ENCODE measurements around the gene SPP2.

The SPP2 gene

DNA sequence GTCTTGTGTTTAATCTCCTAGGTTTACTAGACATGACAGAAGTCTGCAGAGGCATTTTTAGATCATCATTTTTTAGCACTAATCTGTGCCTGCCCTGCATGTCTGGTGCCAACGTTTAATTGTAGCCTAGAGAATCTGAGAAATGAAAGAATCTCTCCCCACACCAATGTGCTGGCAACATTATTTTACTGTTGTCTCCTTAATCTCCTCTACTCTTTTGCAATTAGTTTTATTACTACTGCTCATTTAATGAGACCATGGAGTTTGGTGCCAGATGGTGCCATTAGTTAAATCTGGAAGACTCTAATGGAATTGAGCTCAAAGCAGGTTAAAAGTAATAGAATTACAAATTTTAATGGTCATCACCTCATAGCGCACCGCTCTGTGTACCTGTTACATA, 4.0 kb upstream of the SPP2 start:
- Histone ChIP-seq H3K36me3 (ENCODE audit: control insufficient read depth, insufficient read depth, low read length) (no peaks in the 10 kb centered on the region), H3K9me3 (ENCODE audit: control insufficient read depth, insufficient read depth, low read length) (no peaks in the 10 kb centered on the region)

DNA sequence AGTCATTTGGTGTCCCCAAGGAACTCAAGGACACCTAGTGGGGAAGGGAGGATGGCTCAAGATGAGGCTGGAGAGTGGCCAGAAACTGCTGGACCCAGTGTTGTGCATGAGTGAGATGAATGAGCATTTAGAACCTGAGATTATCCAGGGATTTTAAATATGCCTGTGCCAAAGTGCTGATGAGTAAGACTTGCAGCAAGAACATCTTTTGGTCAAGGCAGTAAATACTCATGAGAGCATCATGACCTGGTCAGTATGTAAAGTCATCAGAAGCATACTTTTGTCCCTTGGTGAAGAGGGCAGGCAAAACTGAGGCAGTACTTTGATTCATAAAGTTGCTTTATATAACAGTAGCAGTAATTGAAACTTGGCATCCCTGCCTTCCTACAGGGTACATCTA, 3.1 kb upstream of the SPP2 start:
- H3K9ac ChIP-seq (ENCODE audit: low read depth, low read length), result no peak overlapping the region
- H3K4me1 ChIP-seq (ENCODE audit: control insufficient read depth, insufficient read depth, low read length), result no peaks in the 10 kb centered on the region
- H3K36me3 ChIP-seq (ENCODE audit: control insufficient read depth, insufficient read depth, low read length), result no peaks in the 10 kb centered on the region
- no peak overlapping the region for H3K4me3 ChIP-seq (ENCODE audit: low read depth, low read length)
- H3K27me3 ChIP-seq (ENCODE audit: control insufficient read depth, insufficient read depth, low read length), result no peaks in the 10 kb centered on the region
- H3K9me3 ChIP-seq (ENCODE audit: control insufficient read depth, insufficient read depth, low read length), result no peaks in the 10 kb centered on the region

More for the DNA sequence above, 4.0 kb upstream of the SPP2 start:
- no peaks in the 10 kb centered on the region for H3K27me3 ChIP-seq (ENCODE audit: control insufficient read depth, insufficient read depth, low read length)
- H3K9ac ChIP-seq (ENCODE audit: low read depth, low read length), result no peak overlapping the region
- H3K4me3 ChIP-seq (ENCODE audit: low read depth, low read length), result no peak overlapping the region
- no peaks in the 10 kb centered on the region for H3K4me1 ChIP-seq (ENCODE audit: control insufficient read depth, insufficient read depth, low read length)

DNA sequence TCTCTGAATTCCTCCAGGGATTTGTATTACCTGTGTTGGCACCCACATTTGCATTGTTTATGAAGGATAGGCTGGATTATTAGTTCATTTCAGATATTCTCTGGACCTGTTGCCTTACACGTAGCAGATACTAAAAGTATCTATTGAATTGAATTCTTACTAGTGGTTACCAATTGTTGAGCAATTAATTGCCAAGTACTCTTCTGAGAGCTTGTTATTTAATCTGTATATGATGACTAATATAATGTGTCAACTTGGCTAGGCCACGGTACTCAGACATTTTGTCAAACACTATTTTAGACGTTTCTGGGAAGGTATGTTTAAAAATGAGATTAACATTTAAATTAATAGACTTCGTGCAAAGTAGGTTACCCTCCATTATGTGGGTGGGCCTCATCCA, 2.5 kb upstream of the SPP2 start:
- no peak overlapping the region for H3K9ac ChIP-seq (ENCODE audit: low read depth, low read length)
- no peak overlapping the region for H3K4me3 ChIP-seq (ENCODE audit: low read depth, low read length)
- no peaks in the 10 kb centered on the region for H3K9me3 ChIP-seq (ENCODE audit: control insufficient read depth, insufficient read depth, low read length)
- no peaks in the 10 kb centered on the region for H3K27me3 ChIP-seq (ENCODE audit: control insufficient read depth, insufficient read depth, low read length)
- no peaks in the 10 kb centered on the region for H3K4me1 ChIP-seq (ENCODE audit: control insufficient read depth, insufficient read depth, low read length)
- no peaks in the 10 kb centered on the region for H3K36me3 ChIP-seq (ENCODE audit: control insufficient read depth, insufficient read depth, low read length)

DNA sequence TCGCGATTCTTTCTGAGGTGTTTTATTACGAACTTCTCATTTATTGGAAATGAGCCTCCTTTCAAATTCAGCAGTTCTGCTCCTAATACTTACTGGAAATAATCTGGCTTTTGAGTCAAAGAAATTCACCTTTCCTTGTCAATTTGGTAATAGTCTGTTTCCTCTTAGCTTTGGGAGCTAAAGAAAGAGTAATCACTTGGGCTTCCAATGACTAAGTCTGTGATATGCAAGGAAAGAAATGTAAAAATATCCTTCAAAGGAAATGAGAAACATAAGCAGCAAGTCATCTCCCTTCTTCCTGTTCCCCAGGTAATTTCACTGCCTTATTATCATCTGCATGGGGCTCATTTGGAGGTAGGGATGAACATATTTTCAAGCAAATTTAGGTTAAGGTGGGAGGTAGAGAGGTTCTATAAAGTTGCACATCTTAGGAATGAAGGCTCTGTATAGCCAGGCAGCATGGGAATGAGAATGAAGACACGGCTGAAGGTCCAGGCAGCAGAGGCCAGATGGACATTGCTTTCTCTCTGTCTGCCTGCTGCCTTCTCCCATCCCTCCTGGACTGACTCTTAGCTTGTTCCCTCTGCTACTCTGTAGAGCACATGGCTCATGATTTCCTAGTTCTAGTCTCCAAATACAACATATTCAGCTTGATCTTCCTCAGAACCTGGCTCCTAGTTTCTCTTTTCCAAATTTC, 1.0 kb downstream of the SPP2 start:
- Histone ChIP-seq H3K4me3 (ENCODE audit: low read depth, low read length) (no peak overlapping the region), H3K27me3 (ENCODE audit: control insufficient read depth, insufficient read depth, low read length) (no peaks in the 10 kb centered on the region), H3K4me1 (ENCODE audit: control insufficient read depth, insufficient read depth, low read length) (no peaks in the 10 kb centered on the region), H3K9me3 (ENCODE audit: control insufficient read depth, insufficient read depth, low read length) (no peaks in the 10 kb centered on the region), H3K9ac (ENCODE audit: low read depth, low read length) (no peak overlapping the region), H3K36me3 (ENCODE audit: control insufficient read depth, insufficient read depth, low read length) (no peaks in the 10 kb centered on the region)

DNA sequence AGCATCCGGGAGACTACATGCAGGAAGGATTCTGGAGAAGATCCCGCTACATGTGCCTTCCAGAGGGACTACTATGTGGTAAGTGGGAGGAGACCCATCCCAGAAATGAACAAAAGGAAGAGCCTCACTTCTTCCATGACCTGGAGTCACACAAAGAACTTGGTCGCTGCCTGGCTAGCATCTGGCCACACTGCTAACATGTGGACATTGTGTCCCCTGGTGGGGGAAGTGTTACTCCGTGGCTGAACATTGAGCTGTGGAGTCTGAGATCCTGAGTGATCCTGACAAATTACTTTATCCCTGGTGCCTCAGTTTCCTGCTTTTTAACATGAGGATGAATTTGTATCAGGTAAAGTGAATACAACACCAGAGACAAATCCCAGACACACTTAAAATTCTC, 8.4 kb downstream of the SPP2 start:
- Histone ChIP-seq H3K4me3 (ENCODE audit: low read depth, low read length) (no peak overlapping the region), H3K36me3 (ENCODE audit: control insufficient read depth, insufficient read depth, low read length) (no peaks in the 10 kb centered on the region), H3K4me1 (ENCODE audit: control insufficient read depth, insufficient read depth, low read length) (no peaks in the 10 kb centered on the region), H3K27me3 (ENCODE audit: control insufficient read depth, insufficient read depth, low read length) (no peaks in the 10 kb centered on the region), H3K9me3 (ENCODE audit: control insufficient read depth, insufficient read depth, low read length) (no peaks in the 10 kb centered on the region), H3K9ac (ENCODE audit: low read depth, low read length) (no peak overlapping the region)

DNA sequence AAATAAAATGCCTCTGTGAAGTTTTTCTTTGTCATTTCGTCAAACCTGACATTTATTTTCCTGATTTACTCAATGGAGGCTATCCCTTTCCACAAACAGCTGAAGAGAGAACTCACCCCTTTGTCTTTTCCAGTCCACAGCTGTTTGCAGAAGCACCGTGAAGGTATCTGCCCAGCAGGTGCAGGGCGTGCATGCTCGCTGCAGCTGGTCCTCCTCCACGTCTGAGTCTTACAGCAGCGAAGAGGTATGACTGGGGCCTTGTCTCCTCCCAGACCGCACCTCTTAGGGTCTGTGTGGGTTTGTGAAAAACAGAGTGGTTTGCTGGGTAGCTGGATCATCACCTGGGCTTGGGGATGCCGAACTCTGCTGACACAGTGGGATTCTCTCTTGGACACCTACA, 9.7 kb downstream of the SPP2 start:
- no peaks in the 10 kb centered on the region for H3K4me1 ChIP-seq (ENCODE audit: control insufficient read depth, insufficient read depth, low read length)
- H3K9me3 ChIP-seq (ENCODE audit: control insufficient read depth, insufficient read depth, low read length), result no peaks in the 10 kb centered on the region
- H3K9ac ChIP-seq (ENCODE audit: low read depth, low read length), result no peak overlapping the region
- no peaks in the 10 kb centered on the region for H3K36me3 ChIP-seq (ENCODE audit: control insufficient read depth, insufficient read depth, low read length)
- H3K4me3 ChIP-seq (ENCODE audit: low read depth, low read length), result no peak overlapping the region
- H3K27me3 ChIP-seq (ENCODE audit: control insufficient read depth, insufficient read depth, low read length), result no peaks in the 10 kb centered on the region

DNA sequence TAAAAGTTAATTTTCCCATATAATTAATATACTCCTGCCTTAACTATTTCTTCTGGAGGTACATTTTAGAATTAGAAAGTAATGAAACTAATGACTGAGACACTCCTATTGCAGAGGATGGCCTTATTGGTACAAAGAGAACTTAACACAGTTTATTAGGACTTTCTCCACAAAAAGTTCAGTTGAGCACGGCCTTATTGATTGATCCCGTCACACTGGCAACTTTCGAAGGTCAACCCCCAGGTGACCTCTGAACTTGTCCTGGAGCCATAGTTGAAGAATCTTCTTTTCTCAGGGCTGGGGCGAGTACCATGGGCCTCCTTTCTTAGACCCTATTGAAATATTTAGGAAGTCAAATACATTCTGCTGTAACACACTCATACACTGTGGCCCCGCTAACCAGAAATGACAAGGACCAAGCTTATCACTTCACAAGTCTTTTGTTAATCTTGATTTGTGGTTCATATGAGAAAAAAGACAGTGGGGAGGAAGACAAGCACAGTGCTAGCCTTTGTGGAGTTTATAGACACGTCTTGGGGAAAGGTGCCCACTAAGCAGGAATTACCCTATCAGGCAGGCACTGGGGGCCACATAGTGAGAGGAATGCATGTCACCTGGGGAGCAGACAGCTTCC, 11.2 kb downstream of the SPP2 start:
- no peaks in the 10 kb centered on the region for H3K9me3 ChIP-seq (ENCODE audit: control insufficient read depth, insufficient read depth, low read length)
- no peak overlapping the region for H3K9ac ChIP-seq (ENCODE audit: low read depth, low read length)
- no peak overlapping the region for H3K4me3 ChIP-seq (ENCODE audit: low read depth, low read length)
- H3K27me3 ChIP-seq (ENCODE audit: control insufficient read depth, insufficient read depth, low read length), result no peaks in the 10 kb centered on the region
- H3K4me1 ChIP-seq (ENCODE audit: control insufficient read depth, insufficient read depth, low read length), result no peaks in the 10 kb centered on the region
- H3K36me3 ChIP-seq (ENCODE audit: control insufficient read depth, insufficient read depth, low read length), result no peaks in the 10 kb centered on the region

DNA sequence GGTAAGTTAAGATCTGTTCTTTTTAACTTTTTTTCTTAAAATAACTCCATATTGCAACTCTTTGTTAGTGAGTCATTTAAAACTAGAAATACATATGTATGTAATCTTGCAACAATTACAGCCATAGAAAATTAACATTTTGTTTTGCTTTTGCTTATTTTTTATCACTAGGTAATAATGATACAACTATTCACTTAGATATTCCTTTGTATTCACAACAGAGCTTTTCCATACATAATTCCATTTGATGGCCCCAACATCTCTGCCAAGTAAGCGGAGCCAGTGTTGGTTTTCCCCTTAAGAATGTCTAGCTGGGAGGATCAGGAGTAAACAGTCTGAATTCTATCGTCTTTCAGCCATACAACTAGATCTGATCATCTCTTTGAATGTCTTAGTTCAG, 16.1 kb downstream of the SPP2 start:
- Histone ChIP-seq H3K4me1 (ENCODE audit: control insufficient read depth, insufficient read depth, low read length) (no peaks in the 10 kb centered on the region), H3K9me3 (ENCODE audit: control insufficient read depth, insufficient read depth, low read length) (no peaks in the 10 kb centered on the region), H3K36me3 (ENCODE audit: control insufficient read depth, insufficient read depth, low read length) (no peaks in the 10 kb centered on the region), H3K27me3 (ENCODE audit: control insufficient read depth, insufficient read depth, low read length) (no peaks in the 10 kb centered on the region), H3K4me3 (ENCODE audit: low read depth, low read length) (no peak overlapping the region), H3K9ac (ENCODE audit: low read depth, low read length) (no peak overlapping the region)

DNA sequence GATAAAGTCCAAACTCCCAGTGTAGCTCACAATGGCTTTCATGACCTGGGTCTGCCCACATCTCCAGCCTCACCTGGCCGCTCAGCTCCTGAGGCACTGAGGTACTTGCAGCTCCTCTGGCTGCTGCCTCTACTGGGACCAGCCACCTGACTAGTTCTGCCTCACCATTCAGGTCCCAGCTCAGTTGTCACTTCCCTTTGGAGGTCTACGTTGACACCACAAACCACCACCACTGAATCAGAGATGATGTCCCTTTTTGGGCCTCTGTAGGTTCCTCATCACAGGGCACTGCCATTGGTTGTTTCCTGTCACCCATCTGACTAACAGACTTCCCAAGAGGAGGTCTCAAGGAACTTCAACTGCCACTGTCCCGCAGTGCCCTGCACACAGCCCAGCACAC, 21.2 kb downstream of the SPP2 start:
- Histone ChIP-seq H3K9ac (ENCODE audit: low read depth, low read length) (no peak overlapping the region), H3K27me3 (ENCODE audit: control insufficient read depth, insufficient read depth, low read length) (no peaks in the 10 kb centered on the region), H3K9me3 (ENCODE audit: control insufficient read depth, insufficient read depth, low read length) (no peaks in the 10 kb centered on the region), H3K4me3 (ENCODE audit: low read depth, low read length) (no peak overlapping the region), H3K4me1 (ENCODE audit: control insufficient read depth, insufficient read depth, low read length) (no peaks in the 10 kb centered on the region), H3K36me3 (ENCODE audit: control insufficient read depth, insufficient read depth, low read length) (no peaks in the 10 kb centered on the region)

DNA sequence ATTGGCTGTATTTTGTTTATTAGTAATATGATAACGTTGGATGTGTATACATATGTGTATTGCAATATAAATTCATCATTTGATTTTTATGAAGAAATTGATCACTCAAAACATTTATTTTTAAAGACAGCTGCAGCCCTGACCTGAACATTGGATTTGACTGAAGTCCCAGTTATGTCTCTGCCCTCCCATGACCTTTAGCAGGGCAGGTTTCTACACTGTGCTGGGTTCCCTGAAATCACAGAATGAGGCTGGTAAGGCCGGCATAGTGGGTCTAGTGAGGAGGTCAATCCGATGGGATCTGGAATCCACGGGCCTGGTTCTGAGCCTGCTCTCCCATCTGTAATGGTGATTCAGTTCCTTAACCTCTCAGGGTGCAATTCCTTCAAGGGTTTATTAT, 22.0 kb downstream of the SPP2 start:
- Histone ChIP-seq H3K4me1 (ENCODE audit: control insufficient read depth, insufficient read depth, low read length) (no peaks in the 10 kb centered on the region), H3K27me3 (ENCODE audit: control insufficient read depth, insufficient read depth, low read length) (no peaks in the 10 kb centered on the region), H3K9me3 (ENCODE audit: control insufficient read depth, insufficient read depth, low read length) (no peaks in the 10 kb centered on the region), H3K4me3 (ENCODE audit: low read depth, low read length) (no peak overlapping the region), H3K9ac (ENCODE audit: low read depth, low read length) (no peak overlapping the region), H3K36me3 (ENCODE audit: control insufficient read depth, insufficient read depth, low read length) (no peaks in the 10 kb centered on the region)

DNA sequence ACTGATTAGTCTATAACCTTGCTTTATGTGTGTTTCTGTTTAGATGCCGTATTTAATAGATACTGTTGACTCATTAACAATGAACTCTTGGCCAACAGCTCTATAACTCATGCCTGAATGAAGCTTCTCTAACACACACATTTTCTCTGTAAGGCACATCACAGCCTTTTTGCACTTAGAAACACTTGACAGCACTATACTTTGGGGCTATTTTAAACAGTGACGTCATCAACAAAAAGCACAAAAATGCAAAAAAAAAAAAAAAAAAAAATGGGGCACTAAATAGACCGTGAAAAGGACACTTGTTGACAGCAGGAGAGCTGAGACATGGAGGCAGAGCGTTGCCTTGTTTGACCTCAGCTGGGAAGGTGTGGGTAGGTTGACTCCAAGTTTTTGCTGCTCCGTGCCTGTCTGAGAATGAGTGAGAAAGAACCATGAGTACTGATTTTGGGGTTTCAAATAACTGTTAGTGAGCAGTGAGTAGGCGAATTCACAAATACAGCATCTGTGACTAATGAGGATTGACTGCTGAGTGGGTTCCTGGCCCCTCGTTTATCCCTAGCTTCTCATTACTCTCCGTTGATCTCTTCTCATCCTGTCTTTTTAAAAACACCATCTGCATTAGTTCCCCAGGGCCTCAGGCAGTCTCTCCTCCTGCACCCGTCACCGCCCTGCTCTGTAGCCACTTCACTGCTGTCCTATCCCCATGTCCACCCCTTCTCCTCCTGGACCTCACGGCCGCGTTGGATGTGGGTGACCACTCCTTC, 24.4 kb downstream of the SPP2 start:
- no peak overlapping the region for H3K4me3 ChIP-seq (ENCODE audit: low read depth, low read length)
- H3K4me1 ChIP-seq (ENCODE audit: control insufficient read depth, insufficient read depth, low read length), result no peaks in the 10 kb centered on the region
- no peaks in the 10 kb centered on the region for H3K27me3 ChIP-seq (ENCODE audit: control insufficient read depth, insufficient read depth, low read length)
- H3K36me3 ChIP-seq (ENCODE audit: control insufficient read depth, insufficient read depth, low read length), result no peaks in the 10 kb centered on the region
- H3K9ac ChIP-seq (ENCODE audit: low read depth, low read length), result no peak overlapping the region
- no peaks in the 10 kb centered on the region for H3K9me3 ChIP-seq (ENCODE audit: control insufficient read depth, insufficient read depth, low read length)

DNA sequence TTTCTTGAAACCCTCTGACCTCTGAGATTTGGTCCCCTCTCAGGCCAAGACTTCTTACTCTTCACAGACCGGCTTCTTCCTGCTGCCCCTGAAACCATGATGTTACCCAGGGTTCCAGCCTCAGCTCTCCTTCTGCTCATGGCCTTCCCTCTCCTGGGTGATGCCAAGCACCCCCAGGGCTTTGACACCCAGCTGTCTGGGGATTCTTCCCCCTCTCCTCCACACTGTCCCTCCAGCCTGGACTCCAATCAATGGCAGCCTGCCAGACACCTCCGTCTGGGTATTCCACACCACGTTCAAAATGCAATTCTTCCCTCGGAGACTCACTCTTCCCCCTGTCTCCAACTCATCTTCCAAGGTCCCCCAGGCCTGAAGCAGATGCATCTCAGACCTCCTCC, 25.0 kb downstream of the SPP2 start:
- H3K4me1 ChIP-seq (ENCODE audit: control insufficient read depth, insufficient read depth, low read length), result no peaks in the 10 kb centered on the region
- H3K9ac ChIP-seq (ENCODE audit: low read depth, low read length), result no peak overlapping the region
- no peaks in the 10 kb centered on the region for H3K36me3 ChIP-seq (ENCODE audit: control insufficient read depth, insufficient read depth, low read length)
- no peak overlapping the region for H3K4me3 ChIP-seq (ENCODE audit: low read depth, low read length)
- no peaks in the 10 kb centered on the region for H3K9me3 ChIP-seq (ENCODE audit: control insufficient read depth, insufficient read depth, low read length)
- no peaks in the 10 kb centered on the region for H3K27me3 ChIP-seq (ENCODE audit: control insufficient read depth, insufficient read depth, low read length)
